Nasal cavity respiratory epithelium epithelial cell of viscerocranial mucosa (primary cell): Measurements from ENCODE around the gene OSCP1. TPM values are rescaled to one million over a fixed set of nuclear protein-coding genes. Genes with fewer than 3 reads are reported as not detected.

Experiments used
- total RNA-seq: library from RNA; depleted of rRNA; stranded (reverse); fragments of >200 nt; gene quantifications from 2 replicates; pipeline ENCODE4 v1.2.3, GENCODE V29; 2014

Gene OSCP1
- 4.8 and 6.2 TPM in 2 replicates for total RNA-seq

GRCh38 chr1:36450270-36450918, at the start of gene OSCP1:
TSS of gene OSCP1 (minus strand) at chr1:36450451. CDS start at chr1:36450369, 82 bp downstream.

GRCh38 chr1:36482724-36483388, 32.6 kb upstream of the OSCP1 start, which contains the start of gene CSF3R:
TSS of gene CSF3R (minus strand) at chr1:36482913. CDS start at chr1:36479496, 3,417 bp downstream.

GRCh38 chr1:36463803-36464604, 13.8 kb upstream of the OSCP1 start, which contains the start of gene MRPS15:
TSS of gene MRPS15 (minus strand) at chr1:36464384. CDS start at chr1:36464275, 109 bp downstream.

GRCh38 chr1:36397378-36398230, 52.6 kb downstream of the OSCP1 start, which contains the start of gene LSM10:
TSS of gene LSM10 (minus strand) at chr1:36397908. CDS start at chr1:36394129, 3,779 bp downstream.

GRCh38 chr1:36385410-36386264, 64.6 kb downstream of the OSCP1 start, which contains the start of gene STK40:
TSS of gene STK40 (minus strand) at chr1:36385924. CDS start at chr1:36361332, 24,592 bp downstream.

Other genes starting within 250 kb of the OSCP1 start
- gene THRAP3, start 226.0 kb downstream of the OSCP1 start, total RNA-seq, result 102 and 103 TPM in 2 replicates
- 1.9 and 6.5 TPM in 2 replicates for gene SH3D21, start 144.1 kb downstream of the OSCP1 start, total RNA-seq
- 7.8 and 10.9 TPM in 2 replicates for gene EVA1B, start 126.8 kb downstream of the OSCP1 start, total RNA-seq
- 12.0 and 35.7 TPM in 2 replicates for gene STK40, start 64.5 kb downstream of the OSCP1 start, total RNA-seq
- gene LSM10, start 52.5 kb downstream of the OSCP1 start, total RNA-seq, result 8.5 and 14.5 TPM in 2 replicates
- gene MRPS15, start 13.9 kb upstream of the OSCP1 start, total RNA-seq, result 73.7 and 96.7 TPM in 2 replicates
- gene CSF3R, start 32.5 kb upstream of the OSCP1 start, total RNA-seq, result not detected in 2 replicates